Sigmoid colon (tissue), 4 donors: ENCODE data around the gene CFTR.

Source experiments
- EP300 ChIP-seq, 4 donors: sonication (generic); formaldehyde crosslinking; IDR thresholded peaks; one replicate each; pipeline ENCODE4 v1.6.1; 2017; ENCODE audit warnings: antibody characterized with exemption in 4 of 4
- POLR2A ChIP-seq, 2 donors: fragments of 450-650 bp; IDR thresholded peaks; one replicate each; pipeline ENCODE4 v1.6.1; 2016; ENCODE audit warnings: antibody characterized with exemption in 2 of 2, mild to moderate bottlenecking in 2 of 2, moderate library complexity in 2 of 2
- POLR2AphosphoS5 ChIP-seq, 4 donors: sonication (generic); formaldehyde crosslinking; IDR thresholded peaks; one replicate each; pipeline ENCODE4 v1.6.1; 2017; ENCODE audit warnings: antibody characterized with exemption in 4 of 4
- TF ChIP-seq, protein P1 (sequence below), 4 experiments: fragments of 450-650 bp in 3 of 4; fragments of 200-600 bp in 1 of 4; IDR thresholded peaks; one replicate each; pipeline ENCODE4 v1.5.1; 2016 to 2019; ENCODE audit warnings: antibody characterized with exemption in 4 of 4, mild to moderate bottlenecking in 3 of 4, moderate library complexity in 2 of 4

GRCh38 chr7:117666031-117666430, 186.2 kb downstream of the CFTR start:
- TF ChIP-seq, protein P1, sequence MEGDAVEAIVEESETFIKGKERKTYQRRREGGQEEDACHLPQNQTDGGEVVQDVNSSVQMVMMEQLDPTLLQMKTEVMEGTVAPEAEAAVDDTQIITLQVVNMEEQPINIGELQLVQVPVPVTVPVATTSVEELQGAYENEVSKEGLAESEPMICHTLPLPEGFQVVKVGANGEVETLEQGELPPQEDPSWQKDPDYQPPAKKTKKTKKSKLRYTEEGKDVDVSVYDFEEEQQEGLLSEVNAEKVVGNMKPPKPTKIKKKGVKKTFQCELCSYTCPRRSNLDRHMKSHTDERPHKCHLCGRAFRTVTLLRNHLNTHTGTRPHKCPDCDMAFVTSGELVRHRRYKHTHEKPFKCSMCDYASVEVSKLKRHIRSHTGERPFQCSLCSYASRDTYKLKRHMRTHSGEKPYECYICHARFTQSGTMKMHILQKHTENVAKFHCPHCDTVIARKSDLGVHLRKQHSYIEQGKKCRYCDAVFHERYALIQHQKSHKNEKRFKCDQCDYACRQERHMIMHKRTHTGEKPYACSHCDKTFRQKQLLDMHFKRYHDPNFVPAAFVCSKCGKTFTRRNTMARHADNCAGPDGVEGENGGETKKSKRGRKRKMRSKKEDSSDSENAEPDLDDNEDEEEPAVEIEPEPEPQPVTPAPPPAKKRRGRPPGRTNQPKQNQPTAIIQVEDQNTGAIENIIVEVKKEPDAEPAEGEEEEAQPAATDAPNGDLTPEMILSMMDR (IDR thresholded peaks at IDR 0.05), result no peak
- TF ChIP-seq EP300 (IDR thresholded peaks at IDR 0.05) (no peak), POLR2A (IDR thresholded peaks at IDR 0.05) (no peak), POLR2AphosphoS5 (IDR thresholded peaks at IDR 0.05) (no peak)
